Measurements from ENCODE around the gene TLE1.

GRCh38 chr9:81705578-81705977 is 16.2 kb upstream of the TLE1 start:
- TF ChIP-seq REST (IDR thresholded peaks at IDR 0.05; ENCODE audit: low read depth) (no peak), POLR2AphosphoS5 (IDR thresholded peaks at IDR 0.05; ENCODE audit: low read depth, low read length) (no peak), SIN3A (IDR thresholded peaks at IDR 0.05; ENCODE audit: low read depth) (no peak)

Measured in HCT116 (cell line).